ENCODE measurements around the gene RORC. TPM values are rescaled to one million over a fixed set of nuclear protein-coding genes. Genes with fewer than 3 reads are reported as not detected.
"Not testable (repeated sequence)": the region's sequence is repeated elsewhere in the genome, so short reads cannot be mapped to it uniquely, and the experiment has no call there.

Gene RORC
- total and polyA plus RNA-seq, 5 donors from 2014 or later = 6.2 to 16.7 (median 13.7) TPM

DNA sequence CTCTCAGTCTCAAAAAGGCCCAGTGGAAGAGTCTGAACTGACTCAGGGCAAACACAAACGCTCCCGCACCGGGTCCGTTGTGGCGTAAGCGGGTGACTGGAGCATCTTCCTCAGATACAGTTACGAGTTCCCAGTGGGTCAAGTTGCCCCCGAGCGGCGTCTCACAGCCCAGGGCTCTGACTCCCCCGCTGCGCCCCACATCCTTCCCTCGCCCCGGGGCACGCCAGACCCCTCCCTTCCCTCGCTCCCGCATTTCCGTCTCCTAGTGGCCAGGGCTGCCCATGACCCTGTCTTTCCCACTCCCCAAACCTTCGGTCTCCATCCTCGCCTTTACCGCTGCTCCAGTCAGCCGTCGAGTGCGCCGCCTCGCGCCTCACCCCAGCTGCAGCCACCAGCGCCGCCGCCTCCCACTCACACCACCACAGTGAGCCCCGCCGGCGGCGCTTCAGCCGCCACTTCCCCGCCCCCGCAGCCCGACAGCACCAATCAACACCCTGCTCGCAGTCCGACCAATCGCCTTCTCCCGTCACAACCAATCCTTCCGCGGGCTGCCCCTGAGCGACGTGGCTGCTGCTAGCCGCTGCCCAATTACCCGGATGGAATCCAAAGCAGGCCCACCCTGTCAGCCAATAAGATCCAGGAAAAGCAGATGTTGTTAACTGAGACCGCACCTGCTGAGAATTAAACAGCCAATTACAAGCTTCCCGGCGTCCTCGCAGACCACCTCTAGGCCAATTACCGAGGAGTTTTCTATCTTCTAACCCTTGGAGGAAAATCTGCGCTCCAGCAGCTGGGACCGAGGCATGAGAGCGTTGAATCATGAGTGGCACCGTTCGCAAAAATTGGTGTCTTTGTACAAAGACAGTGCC lies 41.3 kb downstream of the RORC start, which contains the start of gene TDRKH:
TDRKH (minus strand) TSS at position 430 of the 869 bp plus-strand sequence. CDS start 7,478 bp downstream, outside the sequence.
- H3K27me3 Mint-ChIP-seq = no peaks in the 10 kb centered on the region
- H3K4me3 ChIP-seq (ENCODE audit: low read depth, low read length) = peak within 1 kb of the TSS; percentile 90
- ATAC-seq (ENCODE audit: low read depth in 2 of 2) = peak; percentile 96 to 98
- peak; percentile 98 to 100 (median 99) for DNase-seq
- no peaks in the 10 kb centered on the region for H3K27me3 ChIP-seq (ENCODE audit: control insufficient read depth, insufficient read depth, low read length)
- no peaks in the 10 kb centered on the region for H3K9me3 ChIP-seq (ENCODE audit: control insufficient read depth in 2 of 2, low read length in 2 of 2)
- H3K4me3 Mint-ChIP-seq = peak within 1 kb of the TSS; percentile 90 to 98 (median 98)
- H3K27ac Mint-ChIP-seq = peak within 1 kb of the TSS; percentile 89 to 96 (median 93)
- peaks cover 19% of the 10 kb centered on the region for H3K4me1 ChIP-seq (ENCODE audit: control insufficient read depth, insufficient read depth, low read length, poor library complexity, severe bottlenecking)
- H3K9me3 Mint-ChIP-seq = no peaks in the 10 kb centered on the region
- peaks cover 3% of the 10 kb centered on the region for H3K36me3 ChIP-seq (ENCODE audit: control insufficient read depth, insufficient read depth, low read length)
- H3K36me3 Mint-ChIP-seq = peaks cover 7% of the 10 kb centered on the region
- peaks cover 0 to 45% (median 25%) of the 10 kb centered on the region in 4 donors for H3K4me1 Mint-ChIP-seq
- H3K27ac ChIP-seq (ENCODE audit: insufficient read depth, low read length, poor library complexity, severe bottlenecking) = peak within 1 kb of the TSS; percentile 56

GRCh38 chr1:151787689-151788088 lies 43.9 kb downstream of the RORC start:
- H3K27ac Mint-ChIP-seq = no peak overlapping the region
- ATAC-seq (ENCODE audit: low read depth in 2 of 2) = no peak
- peaks cover 19% of the 10 kb centered on the region for H3K4me1 ChIP-seq (ENCODE audit: control insufficient read depth, insufficient read depth, low read length, poor library complexity, severe bottlenecking)

DNA sequence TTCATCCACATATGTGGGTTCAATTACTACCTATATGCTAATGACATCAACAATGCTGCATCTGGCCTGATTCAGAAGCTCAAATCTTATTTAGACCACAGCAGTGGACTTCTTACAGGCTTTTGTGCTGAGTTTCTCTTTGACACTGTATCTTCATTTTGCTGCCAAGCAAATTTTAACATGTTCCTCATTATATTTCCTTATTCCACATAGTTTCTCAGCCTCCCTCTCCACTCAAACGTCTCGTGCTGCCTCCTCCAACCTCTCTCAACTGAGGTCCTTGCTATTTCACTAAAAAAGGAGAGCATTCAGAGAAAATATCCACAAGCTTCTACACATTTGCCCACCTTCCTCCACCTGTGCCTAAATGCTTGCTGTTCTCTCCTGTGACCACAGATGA lies 47.8 kb downstream of the RORC start:
- Histone ChIP-seq H3K27ac (ENCODE audit: insufficient read depth, low read length, poor library complexity, severe bottlenecking) (no peak overlapping the region), H3K4me3 (ENCODE audit: low read depth, low read length) (no peak overlapping the region), H3K27me3 (ENCODE audit: control insufficient read depth, insufficient read depth, low read length) (no peaks in the 10 kb centered on the region), H3K9me3 (ENCODE audit: control insufficient read depth in 2 of 2, low read length in 2 of 2) (no peaks in the 10 kb centered on the region), H3K4me1 (ENCODE audit: control insufficient read depth, insufficient read depth, low read length, poor library complexity, severe bottlenecking) (no peaks in the 10 kb centered on the region), H3K36me3 (ENCODE audit: control insufficient read depth, insufficient read depth, low read length) (peaks cover 21% of the 10 kb centered on the region)
- H3K27ac Mint-ChIP-seq = no peak overlapping the region
- no peak overlapping the region for H3K4me3 Mint-ChIP-seq
- no peaks in the 10 kb centered on the region for H3K27me3 Mint-ChIP-seq
- DNase-seq (no peak), ATAC-seq (ENCODE audit: low read depth in 2 of 2) (no peak)
- H3K4me1 Mint-ChIP-seq = peaks cover 0 to 9% (median 3%) of the 10 kb centered on the region in 4 donors
- no peaks in the 10 kb centered on the region for H3K9me3 Mint-ChIP-seq
- H3K36me3 Mint-ChIP-seq = peaks cover 18% of the 10 kb centered on the region

More at GRCh38 chr1:151787689-151788088, 43.9 kb downstream of the RORC start:
- Mint-ChIP-seq H3K4me3 (no peak overlapping the region), H3K4me1 (peaks cover 0 to 43% (median 23%) of the 10 kb centered on the region in 4 donors), H3K27me3 (no peaks in the 10 kb centered on the region), H3K9me3 (no peaks in the 10 kb centered on the region), H3K36me3 (no peaks in the 10 kb centered on the region)
- Histone ChIP-seq H3K9me3 (ENCODE audit: control insufficient read depth in 2 of 2, low read length in 2 of 2) (no peaks in the 10 kb centered on the region), H3K36me3 (ENCODE audit: control insufficient read depth, insufficient read depth, low read length) (peaks cover 2% of the 10 kb centered on the region), H3K27me3 (ENCODE audit: control insufficient read depth, insufficient read depth, low read length) (no peaks in the 10 kb centered on the region), H3K4me3 (ENCODE audit: low read depth, low read length) (no peak overlapping the region), H3K27ac (ENCODE audit: insufficient read depth, low read length, poor library complexity, severe bottlenecking) (no peak overlapping the region)
- DNase-seq = no peak

GRCh38 chr1:151782741-151783140 lies 48.9 kb downstream of the RORC start:
- H3K27ac ChIP-seq (ENCODE audit: insufficient read depth, low read length, poor library complexity, severe bottlenecking) = no peak overlapping the region
- no peaks in the 10 kb centered on the region for H3K9me3 Mint-ChIP-seq
- no peaks in the 10 kb centered on the region for H3K4me1 ChIP-seq (ENCODE audit: control insufficient read depth, insufficient read depth, low read length, poor library complexity, severe bottlenecking)
- H3K4me3 Mint-ChIP-seq = no peak overlapping the region
- no peak overlapping the region for H3K4me3 ChIP-seq (ENCODE audit: low read depth, low read length)
- H3K36me3 Mint-ChIP-seq = peaks cover 26% of the 10 kb centered on the region
- H3K27me3 ChIP-seq (ENCODE audit: control insufficient read depth, insufficient read depth, low read length) = no peaks in the 10 kb centered on the region
- no peak for ATAC-seq (ENCODE audit: low read depth in 2 of 2)
- DNase-seq = no peak
- no peak overlapping the region for H3K27ac Mint-ChIP-seq
- H3K36me3 ChIP-seq (ENCODE audit: control insufficient read depth, insufficient read depth, low read length) = peaks cover 30% of the 10 kb centered on the region
- no peaks in the 10 kb centered on the region for H3K9me3 ChIP-seq (ENCODE audit: control insufficient read depth in 2 of 2, low read length in 2 of 2)
- H3K27me3 Mint-ChIP-seq = no peaks in the 10 kb centered on the region
- peaks cover 0 to 1% (median under 1%) of the 10 kb centered on the region in 4 donors for H3K4me1 Mint-ChIP-seq

GRCh38 chr1:151782026-151782425 lies 49.6 kb downstream of the RORC start:
- H3K9me3 ChIP-seq (ENCODE audit: control insufficient read depth in 2 of 2, low read length in 2 of 2); H3K9me3 Mint-ChIP-seq; H3K27me3 ChIP-seq (ENCODE audit: control insufficient read depth, insufficient read depth, low read length); H3K27ac Mint-ChIP-seq; ATAC-seq (ENCODE audit: low read depth in 2 of 2); H3K4me3 Mint-ChIP-seq; H3K4me1 Mint-ChIP-seq; DNase-seq; H3K27me3 Mint-ChIP-seq; H3K4me3 ChIP-seq (ENCODE audit: low read depth, low read length); H3K27ac ChIP-seq (ENCODE audit: insufficient read depth, low read length, poor library complexity, severe bottlenecking); H3K4me1 ChIP-seq (ENCODE audit: control insufficient read depth, insufficient read depth, low read length, poor library complexity, severe bottlenecking): not testable (repeated sequence)
- peaks cover 26% of the 10 kb centered on the region for H3K36me3 Mint-ChIP-seq
- peaks cover 32% of the 10 kb centered on the region for H3K36me3 ChIP-seq (ENCODE audit: control insufficient read depth, insufficient read depth, low read length)

- H3K27ac Mint-ChIP-seq; ATAC-seq (ENCODE audit: low read depth in 2 of 2); H3K4me3 ChIP-seq (ENCODE audit: low read depth, low read length); H3K27ac ChIP-seq (ENCODE audit: insufficient read depth, low read length, poor library complexity, severe bottlenecking); H3K4me3 Mint-ChIP-seq; H3K9me3 Mint-ChIP-seq; H3K27me3 Mint-ChIP-seq; H3K4me1 ChIP-seq (ENCODE audit: control insufficient read depth, insufficient read depth, low read length, poor library complexity, severe bottlenecking); H3K27me3 ChIP-seq (ENCODE audit: control insufficient read depth, insufficient read depth, low read length); DNase-seq; H3K9me3 ChIP-seq (ENCODE audit: control insufficient read depth in 2 of 2, low read length in 2 of 2); H3K4me1 Mint-ChIP-seq: not testable (repeated sequence)
- peaks cover 29% of the 10 kb centered on the region for H3K36me3 Mint-ChIP-seq
- peaks cover 44% of the 10 kb centered on the region for H3K36me3 ChIP-seq (ENCODE audit: control insufficient read depth, insufficient read depth, low read length)
These were observed 50.9 kb downstream of the RORC start for GRCh38 chr1:151780736-151781135.

GRCh38 chr1:151779852-151780251 lies 51.8 kb downstream of the RORC start:
- Histone ChIP-seq H3K36me3 (ENCODE audit: control insufficient read depth, insufficient read depth, low read length) (peaks cover 52% of the 10 kb centered on the region), H3K27me3 (ENCODE audit: control insufficient read depth, insufficient read depth, low read length) (no peaks in the 10 kb centered on the region), H3K27ac (ENCODE audit: insufficient read depth, low read length, poor library complexity, severe bottlenecking) (no peak overlapping the region), H3K4me3 (ENCODE audit: low read depth, low read length) (no peak overlapping the region), H3K9me3 (ENCODE audit: control insufficient read depth in 2 of 2, low read length in 2 of 2) (no peaks in the 10 kb centered on the region), H3K4me1 (ENCODE audit: control insufficient read depth, insufficient read depth, low read length, poor library complexity, severe bottlenecking) (no peaks in the 10 kb centered on the region)
- Mint-ChIP-seq H3K27me3 (no peaks in the 10 kb centered on the region), H3K9me3 (no peaks in the 10 kb centered on the region), H3K4me1 (no peaks in the 10 kb centered on the region), H3K27ac (no peak overlapping the region), H3K36me3 (peaks cover 38% of the 10 kb centered on the region), H3K4me3 (no peak overlapping the region)
- no peak for DNase-seq
- no peak for ATAC-seq (ENCODE audit: low read depth in 2 of 2)

GRCh38 chr1:151777317-151777716 lies 54.3 kb downstream of the RORC start:
- Histone ChIP-seq H3K36me3 (ENCODE audit: control insufficient read depth, insufficient read depth, low read length) (peaks cover 68% of the 10 kb centered on the region), H3K27me3 (ENCODE audit: control insufficient read depth, insufficient read depth, low read length) (no peaks in the 10 kb centered on the region), H3K27ac (ENCODE audit: insufficient read depth, low read length, poor library complexity, severe bottlenecking) (no peak overlapping the region), H3K4me1 (ENCODE audit: control insufficient read depth, insufficient read depth, low read length, poor library complexity, severe bottlenecking) (no peaks in the 10 kb centered on the region), H3K9me3 (ENCODE audit: control insufficient read depth in 2 of 2, low read length in 2 of 2) (no peaks in the 10 kb centered on the region), H3K4me3 (ENCODE audit: low read depth, low read length) (no peak overlapping the region)
- no peaks in the 10 kb centered on the region for H3K9me3 Mint-ChIP-seq
- H3K27me3 Mint-ChIP-seq = no peaks in the 10 kb centered on the region
- no peak overlapping the region for H3K27ac Mint-ChIP-seq
- H3K4me1 Mint-ChIP-seq = peaks cover 0 to 3% (median 0%) of the 10 kb centered on the region in 4 donors
- no peak for ATAC-seq (ENCODE audit: low read depth in 2 of 2)
- DNase-seq = no peak
- peaks cover 45% of the 10 kb centered on the region for H3K36me3 Mint-ChIP-seq
- no peak overlapping the region for H3K4me3 Mint-ChIP-seq
